ENCODE results near the gene ZBTB43. TPM values are rescaled to one million over a fixed set of nuclear protein-coding genes. Genes with fewer than 3 reads are reported as not detected.

ZBTB43 gene
- total RNA-seq, 1 experiment from 2014 or later = 11.9 TPM

DNA sequence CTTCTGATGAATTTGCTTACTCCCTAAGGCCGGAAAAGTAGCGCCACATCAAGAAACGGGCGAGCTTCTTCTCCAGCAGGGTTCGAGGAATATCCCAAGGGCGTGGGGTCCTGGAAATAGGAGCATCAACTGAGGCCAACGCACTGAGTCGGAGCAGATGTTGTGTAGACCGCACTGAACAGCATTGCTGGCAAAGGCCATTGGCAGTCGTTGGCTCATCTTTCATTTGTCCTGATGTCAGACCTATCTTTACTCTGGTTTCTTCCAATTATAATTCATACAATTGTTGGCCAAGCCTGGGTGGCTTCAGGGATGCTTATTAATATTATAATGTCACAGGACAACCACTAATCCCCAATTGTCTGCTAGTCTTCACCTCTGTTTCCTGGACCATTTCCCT is 82.1 kb downstream of the ZBTB43 start:
- intact Hi-C loops (cut with micrococcal nuclease; ENCODE audit: unreplicated experiment) = no loop called here
- DNase-seq = no peak
- TF ChIP-seq, protein P1, sequence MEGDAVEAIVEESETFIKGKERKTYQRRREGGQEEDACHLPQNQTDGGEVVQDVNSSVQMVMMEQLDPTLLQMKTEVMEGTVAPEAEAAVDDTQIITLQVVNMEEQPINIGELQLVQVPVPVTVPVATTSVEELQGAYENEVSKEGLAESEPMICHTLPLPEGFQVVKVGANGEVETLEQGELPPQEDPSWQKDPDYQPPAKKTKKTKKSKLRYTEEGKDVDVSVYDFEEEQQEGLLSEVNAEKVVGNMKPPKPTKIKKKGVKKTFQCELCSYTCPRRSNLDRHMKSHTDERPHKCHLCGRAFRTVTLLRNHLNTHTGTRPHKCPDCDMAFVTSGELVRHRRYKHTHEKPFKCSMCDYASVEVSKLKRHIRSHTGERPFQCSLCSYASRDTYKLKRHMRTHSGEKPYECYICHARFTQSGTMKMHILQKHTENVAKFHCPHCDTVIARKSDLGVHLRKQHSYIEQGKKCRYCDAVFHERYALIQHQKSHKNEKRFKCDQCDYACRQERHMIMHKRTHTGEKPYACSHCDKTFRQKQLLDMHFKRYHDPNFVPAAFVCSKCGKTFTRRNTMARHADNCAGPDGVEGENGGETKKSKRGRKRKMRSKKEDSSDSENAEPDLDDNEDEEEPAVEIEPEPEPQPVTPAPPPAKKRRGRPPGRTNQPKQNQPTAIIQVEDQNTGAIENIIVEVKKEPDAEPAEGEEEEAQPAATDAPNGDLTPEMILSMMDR (IDR thresholded peaks at IDR 0.05; ENCODE audit: unreplicated experiment) = no peak
- Mint-ChIP-seq H3K4me1 (ENCODE audit: low read depth, unreplicated experiment) (no peaks in the 10 kb centered on the region), H3K9me3 (ENCODE audit: low read depth, unreplicated experiment) (no peaks in the 10 kb centered on the region), H3K27ac (ENCODE audit: unreplicated experiment) (no peak overlapping the region), H3K36me3 (ENCODE audit: insufficient read depth, unreplicated experiment) (no peaks in the 10 kb centered on the region), H3K27me3 (ENCODE audit: unreplicated experiment) (no peaks in the 10 kb centered on the region), H3K4me3 (ENCODE audit: low read depth, unreplicated experiment) (no peak overlapping the region)
- no TSS peak for BruUV-seq (replicated peaks)
- CTCF ChIA-PET = no interaction called here

Other genes starting within 250 kb of the ZBTB43 start
- not detected in 2 replicates for gene LMX1B, start 191.1 kb upstream of the ZBTB43 start, total RNA-seq (2022)
- 6.7 TPM in 2 replicates for gene ZBTB34, start 55.6 kb downstream of the ZBTB43 start, total RNA-seq (2022)
- 8.3 and 9.4 TPM in 2 replicates for gene RALGPS1, start 109.7 kb downstream of the ZBTB43 start, total RNA-seq (2022)

All from Calu3 (cell line).